Ovary (tissue), 9 donors: ENCODE measurements around the gene EYS. TPM values are rescaled to one million over a fixed set of nuclear protein-coding genes. Genes with fewer than 3 reads are reported as not detected.
"Not testable (repeated sequence)": the region's sequence is repeated elsewhere in the genome, so short reads cannot be mapped to it uniquely, and the experiment has no call there.

Experiments used
- DNase-seq, 5 donors: peaks; one replicate each; pipeline ENCODE4 v3.0.0-alpha.2; 2019 to 2020
- H3K27ac ChIP-seq, 2 donors: fragments of 200-600 bp; one replicate each; pipeline versions ENCODE4 v1.5.1 to v1.8.0; 2019 to 2022
- H3K27me3 ChIP-seq: fragments of 200-600 bp; one replicate; pipeline ENCODE4 v1.8.0; 2022
- H3K36me3 ChIP-seq: fragments of 200-600 bp; sonication (generic); one replicate; pipeline ENCODE4 v1.5.1; 2019
- H3K4me1 ChIP-seq: one replicate; pipeline ENCODE4 v1.8.1; 2013; ENCODE audit warnings: mild to moderate bottlenecking, moderate library complexity; ENCODE audit not compliant: insufficient read depth
- H3K4me3 ChIP-seq: fragments of 200-600 bp; sonication (generic); one replicate; pipeline ENCODE4 v1.5.1; 2017
- H3K9me3 ChIP-seq, 2 donors: fragments of 200-600 bp in 1 of 2; sonication (generic) in 1 of 2; one replicate each; pipeline versions ENCODE4 v1.5.1 to v1.8.1; 2013 to 2019; ENCODE audit warnings: mild to moderate bottlenecking in 1 of 2, moderate library complexity in 1 of 2
- EP300 ChIP-seq: sonication (generic); formaldehyde crosslinking; IDR thresholded peaks from one replicate; pipeline ENCODE4 v1.6.1; 2017; ENCODE audit warnings: antibody characterized with exemption
- POLR2A ChIP-seq: fragments of 450-650 bp; IDR thresholded peaks from one replicate; pipeline ENCODE4 v1.6.1; 2017; ENCODE audit warnings: antibody characterized with exemption, mild to moderate bottlenecking, moderate library complexity
- WGBS, 3 donors: extraction: QIAGEN DNeasy Blood & Tissue Kit in 1 of 3; methylation state at CpG; one replicate each; pipeline versions ENCODE4 v1.1.5 to v1.1.7; 2013 to 2017; 5-methylcytosine and 5-hydroxymethylcytosine counted together
- intact Hi-C, 4 donors: fragments of 100-400 bp; cut with DNase I; formaldehyde crosslinking; loops; one replicate each; pipeline versions ENCODE4 v1.11.0 to v1.15.1; 2022 to 2023
- polyA plus RNA-seq, 2 donors: library from polyadenylated mRNA; stranded (reverse); fragments of 200-250 nt in 1 of 2; fragments of 350-450 nt in 1 of 2; fragmentation: Illumina TruSeq in 1 of 2; extraction: RNeasy Lipid Tissue Mini Kit (QIAGEN cat#74804) in 1 of 2; gene quantifications; one replicate each; pipeline ENCODE4 v1.2.3, GENCODE V29; 2013 to 2014
- total RNA-seq, 7 donors: library from RNA; depleted of rRNA in 2 of 7; stranded (reverse); fragments of >200 nt in 2 of 7; fragmentation: NEBNext Ultra II Directional in 3 of 7; extraction: Animal tissue kit (Norgen Biotek cat#: 25700) in 3 of 7; gene quantifications; one replicate each; pipeline versions ENCODE4 v1.1.0 to v1.2.4, GENCODE V29; 2016 to 2023
- TF ChIP-seq, protein P1 (sequence below), 3 donors: fragments of 450-650 bp in 2 of 3; fragments of 200-600 bp in 1 of 3; IDR thresholded peaks; one replicate each; pipeline versions ENCODE4 v1.5.1 to v1.8.0; 2016 to 2022; ENCODE audit warnings: antibody characterized with exemption in 3 of 3, mild to moderate bottlenecking in 1 of 3
- donor health status: DM: no; HTN: no; CAD: no; lungs with moderate emphysema.
- donor health status: DM: no; HTN: no; CAD: no.
- donor health status: Bipolar disorder and iron deficiency.
- donor health status: DM: yes; HTN: yes; CAD: no.
- donor health status: DM: no; HTN: no; CAD: no.
- donor health status: DM: yes; HTN: yes; CAD: no.

The EYS gene
- total and polyA plus RNA-seq, 9 donors: under 0.01 to 0.03 (median 0.01) TPM; not detected in 6

DNA sequence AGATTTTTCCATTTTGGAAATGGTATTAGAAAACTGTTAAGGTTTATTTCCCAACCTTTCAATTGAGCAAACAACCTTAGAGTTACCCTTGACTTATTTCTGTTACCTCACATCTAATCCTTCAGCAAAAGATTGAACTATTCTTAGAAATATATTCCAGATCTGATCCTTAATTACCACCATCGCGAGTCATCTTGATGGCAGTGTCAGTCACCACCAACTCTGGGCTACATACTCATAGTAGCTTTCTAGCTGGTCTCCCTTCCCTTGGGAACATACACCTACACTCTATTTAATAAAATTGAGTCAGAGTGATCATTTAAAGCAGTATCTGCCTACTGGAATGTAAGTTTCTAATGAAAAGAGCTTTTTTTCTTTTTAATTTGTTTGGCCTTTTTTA is 308.2 kb downstream of the EYS start:
- intact Hi-C loops: no loop called here
- Histone ChIP-seq H3K4me1 (no peaks in the 10 kb centered on the region), H3K27me3 (no peaks in the 10 kb centered on the region), H3K9me3 (no peaks in the 10 kb centered on the region), H3K27ac (no peak overlapping the region), H3K4me3 (no peak overlapping the region), H3K36me3 (no peaks in the 10 kb centered on the region)
- no peak for TF ChIP-seq EP300
- TF ChIP-seq, protein P1, sequence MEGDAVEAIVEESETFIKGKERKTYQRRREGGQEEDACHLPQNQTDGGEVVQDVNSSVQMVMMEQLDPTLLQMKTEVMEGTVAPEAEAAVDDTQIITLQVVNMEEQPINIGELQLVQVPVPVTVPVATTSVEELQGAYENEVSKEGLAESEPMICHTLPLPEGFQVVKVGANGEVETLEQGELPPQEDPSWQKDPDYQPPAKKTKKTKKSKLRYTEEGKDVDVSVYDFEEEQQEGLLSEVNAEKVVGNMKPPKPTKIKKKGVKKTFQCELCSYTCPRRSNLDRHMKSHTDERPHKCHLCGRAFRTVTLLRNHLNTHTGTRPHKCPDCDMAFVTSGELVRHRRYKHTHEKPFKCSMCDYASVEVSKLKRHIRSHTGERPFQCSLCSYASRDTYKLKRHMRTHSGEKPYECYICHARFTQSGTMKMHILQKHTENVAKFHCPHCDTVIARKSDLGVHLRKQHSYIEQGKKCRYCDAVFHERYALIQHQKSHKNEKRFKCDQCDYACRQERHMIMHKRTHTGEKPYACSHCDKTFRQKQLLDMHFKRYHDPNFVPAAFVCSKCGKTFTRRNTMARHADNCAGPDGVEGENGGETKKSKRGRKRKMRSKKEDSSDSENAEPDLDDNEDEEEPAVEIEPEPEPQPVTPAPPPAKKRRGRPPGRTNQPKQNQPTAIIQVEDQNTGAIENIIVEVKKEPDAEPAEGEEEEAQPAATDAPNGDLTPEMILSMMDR (IDR thresholded peaks at IDR 0.05): no peak
- TF ChIP-seq POLR2A: no peak
- 91 to 94% (median 92%) methylated on average over 2 of the region's 2 CpGs for WGBS, 3 donors
- DNase-seq: no peak

DNA sequence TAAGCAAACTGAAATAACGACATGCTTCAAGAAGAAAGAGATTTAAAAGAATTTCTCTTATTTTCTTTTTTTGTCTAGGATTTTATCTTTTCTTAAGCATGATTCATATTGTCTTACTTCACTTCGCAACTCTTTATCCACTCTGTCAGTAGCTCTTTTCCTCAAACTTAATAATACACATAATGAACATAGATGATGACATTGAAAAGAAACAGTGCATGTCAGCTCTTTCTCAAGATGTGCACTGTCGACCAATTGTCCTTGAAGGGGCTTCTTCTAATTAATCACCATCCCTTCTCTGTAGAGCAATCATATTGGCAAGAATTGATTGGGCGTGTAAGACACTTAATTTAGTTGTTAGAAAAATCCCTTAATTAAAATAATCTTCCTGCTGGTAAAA is 356.5 kb downstream of the EYS start:
- 49 to 58% (median 57%) methylated on average over 4 of the region's 4 CpGs for whole genome bisulfite sequencing, 3 donors
- Histone ChIP-seq H3K36me3 (no peaks in the 10 kb centered on the region), H3K4me1 (no peaks in the 10 kb centered on the region), H3K27me3 (no peaks in the 10 kb centered on the region), H3K27ac (no peak overlapping the region), H3K9me3 (no peaks in the 10 kb centered on the region), H3K4me3 (no peak overlapping the region)
- TF ChIP-seq POLR2A (no peak), EP300 (no peak)
- TF ChIP-seq, protein P1 (IDR thresholded peaks at IDR 0.05): no peak
- intact Hi-C loops: no loop called here
- no peak for DNase-seq

- 92 to 98% (median 93%) methylated on average over 7 to 10 of the region's 10 CpGs for WGBS, 3 donors
- intact Hi-C loops, H3K4me3 ChIP-seq, H3K36me3 ChIP-seq, H3K4me1 ChIP-seq, H3K27me3 ChIP-seq, H3K9me3 ChIP-seq, DNase-seq, H3K27ac ChIP-seq: not testable (repeated sequence)
Measured at GRCh38 chr6:65302655-65303054, 404.4 kb downstream of the EYS start.

- no peaks in the 10 kb centered on the region for H3K4me1 ChIP-seq
- TF ChIP-seq POLR2A: no peak
Measured at GRCh38 chr6:65299236-65299635, 407.8 kb downstream of the EYS start.

GRCh38 chr6:65295812-65296211 is 411.2 kb downstream of the EYS start:
- DNase-seq: no peak
- no peaks in the 10 kb centered on the region for H3K36me3 ChIP-seq
- H3K27ac ChIP-seq: no peak overlapping the region
- 41 to 52% (median 46%) methylated on average over 4 of the region's 4 CpGs for WGBS, 3 donors
- no peak overlapping the region for H3K4me3 ChIP-seq
- no peaks in the 10 kb centered on the region for H3K27me3 ChIP-seq
- no peak for TF ChIP-seq POLR2A
- no peak for TF ChIP-seq EP300
- TF ChIP-seq, protein P1 (IDR thresholded peaks at IDR 0.05): no peak
- H3K9me3 ChIP-seq: no peaks in the 10 kb centered on the region
- intact Hi-C loops: no loop called here
- no peaks in the 10 kb centered on the region for H3K4me1 ChIP-seq

More at GRCh38 chr6:65299236-65299635, 407.8 kb downstream of the EYS start:
- Histone ChIP-seq H3K36me3 (no peaks in the 10 kb centered on the region), H3K27me3 (no peaks in the 10 kb centered on the region), H3K4me3 (no peak overlapping the region), H3K9me3 (no peaks in the 10 kb centered on the region), H3K27ac (no peak overlapping the region)
- 74 to 88% (median 77%) methylated on average over 2 of the region's 2 CpGs for WGBS, 3 donors
- intact Hi-C loops: no loop called here
- no peak for DNase-seq

DNA sequence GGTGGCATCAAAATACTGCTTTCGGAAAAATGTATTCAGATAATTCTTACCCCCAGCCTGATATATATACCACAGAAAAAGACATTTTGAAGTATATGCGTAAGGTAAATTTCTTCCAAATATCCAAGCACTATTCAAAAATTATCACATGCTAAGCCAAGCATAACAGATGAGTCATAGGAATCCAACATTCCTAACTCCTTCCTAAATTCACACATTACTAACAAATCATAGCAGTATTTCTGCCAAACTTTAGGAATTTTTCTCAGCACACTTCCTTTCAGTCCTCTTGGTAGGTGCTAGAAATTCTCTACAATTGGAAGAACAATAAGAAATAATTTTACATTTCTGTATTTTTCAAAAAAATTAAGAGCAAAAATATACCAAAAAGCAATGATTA is 417.5 kb downstream of the EYS start:
- intact Hi-C loops: no loop called here
- Histone ChIP-seq H3K36me3 (no peaks in the 10 kb centered on the region), H3K4me3 (no peak overlapping the region), H3K9me3 (no peaks in the 10 kb centered on the region), H3K27ac (no peak overlapping the region), H3K27me3 (no peaks in the 10 kb centered on the region), H3K4me1 (no peaks in the 10 kb centered on the region)
- no peak for DNase-seq
- TF ChIP-seq, protein P1 (IDR thresholded peaks at IDR 0.05): no peak
- TF ChIP-seq EP300 (no peak), POLR2A (no peak)
- 41 to 59% (median 47%) methylated on average over 2 of the region's 2 CpGs for WGBS, 3 donors
